Measurements from ENCODE around the gene ARHGAP27.

Gene ARHGAP27

DNA sequence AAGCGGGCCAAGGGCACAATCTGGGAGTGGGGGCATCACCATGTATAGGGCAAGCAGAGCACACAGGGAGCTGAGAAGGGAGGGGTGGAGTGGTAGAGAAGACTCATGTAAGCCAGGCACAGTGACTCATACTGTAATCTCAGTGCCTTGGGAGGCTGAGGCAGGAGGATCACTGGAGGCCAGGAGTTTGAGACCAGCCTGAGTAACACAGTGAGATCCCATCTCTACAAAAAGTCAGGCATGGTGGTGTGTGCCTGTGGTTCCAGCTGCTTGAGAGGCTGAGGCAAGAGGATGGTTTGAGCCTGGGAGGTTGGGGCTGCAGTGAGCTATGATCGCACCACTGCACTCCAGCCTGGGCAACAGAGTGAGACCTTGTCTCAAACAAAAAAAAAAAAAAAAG is 40.8 kb downstream of the ARHGAP27 start:
- in situ Hi-C loops (cut with MboI; ENCODE audit: low pct_unique_long_range_greater_than_20kb, low sequenced_read_pairs, unreplicated experiment) = no loop called here
- DNase-seq (ENCODE audit: low spot score) = no peak
- TF ChIP-seq, protein P1, sequence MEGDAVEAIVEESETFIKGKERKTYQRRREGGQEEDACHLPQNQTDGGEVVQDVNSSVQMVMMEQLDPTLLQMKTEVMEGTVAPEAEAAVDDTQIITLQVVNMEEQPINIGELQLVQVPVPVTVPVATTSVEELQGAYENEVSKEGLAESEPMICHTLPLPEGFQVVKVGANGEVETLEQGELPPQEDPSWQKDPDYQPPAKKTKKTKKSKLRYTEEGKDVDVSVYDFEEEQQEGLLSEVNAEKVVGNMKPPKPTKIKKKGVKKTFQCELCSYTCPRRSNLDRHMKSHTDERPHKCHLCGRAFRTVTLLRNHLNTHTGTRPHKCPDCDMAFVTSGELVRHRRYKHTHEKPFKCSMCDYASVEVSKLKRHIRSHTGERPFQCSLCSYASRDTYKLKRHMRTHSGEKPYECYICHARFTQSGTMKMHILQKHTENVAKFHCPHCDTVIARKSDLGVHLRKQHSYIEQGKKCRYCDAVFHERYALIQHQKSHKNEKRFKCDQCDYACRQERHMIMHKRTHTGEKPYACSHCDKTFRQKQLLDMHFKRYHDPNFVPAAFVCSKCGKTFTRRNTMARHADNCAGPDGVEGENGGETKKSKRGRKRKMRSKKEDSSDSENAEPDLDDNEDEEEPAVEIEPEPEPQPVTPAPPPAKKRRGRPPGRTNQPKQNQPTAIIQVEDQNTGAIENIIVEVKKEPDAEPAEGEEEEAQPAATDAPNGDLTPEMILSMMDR (IDR thresholded peaks at IDR 0.05; ENCODE audit: extremely low read depth, insufficient read depth, missing control alignments) = no peak

DNA sequence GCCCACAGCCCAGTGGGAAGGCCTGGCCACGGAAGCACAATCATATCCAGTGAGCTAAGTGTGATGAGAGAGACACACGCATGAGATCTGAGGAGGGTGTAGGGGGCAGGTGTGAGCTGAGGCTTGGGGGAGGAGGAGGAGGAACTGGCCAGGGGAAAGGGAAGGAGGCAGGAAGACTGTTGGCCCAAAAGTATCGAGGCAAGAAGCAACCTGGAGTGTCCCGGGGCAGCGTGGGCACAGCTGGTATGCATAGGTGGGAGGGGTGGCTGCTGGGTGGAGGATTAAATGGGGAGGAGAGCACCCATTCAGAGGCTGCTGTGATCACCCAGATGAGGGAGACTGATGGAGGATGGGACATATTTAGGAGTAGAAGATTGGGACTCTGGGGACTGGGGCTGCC is 41.4 kb downstream of the ARHGAP27 start:
- TF ChIP-seq, protein P1 (IDR thresholded peaks at IDR 0.05; ENCODE audit: extremely low read depth, insufficient read depth, missing control alignments) = no peak
- in situ Hi-C loops (cut with MboI; ENCODE audit: low pct_unique_long_range_greater_than_20kb, low sequenced_read_pairs, unreplicated experiment) = no loop called here
- DNase-seq (ENCODE audit: low spot score) = no peak

DNA sequence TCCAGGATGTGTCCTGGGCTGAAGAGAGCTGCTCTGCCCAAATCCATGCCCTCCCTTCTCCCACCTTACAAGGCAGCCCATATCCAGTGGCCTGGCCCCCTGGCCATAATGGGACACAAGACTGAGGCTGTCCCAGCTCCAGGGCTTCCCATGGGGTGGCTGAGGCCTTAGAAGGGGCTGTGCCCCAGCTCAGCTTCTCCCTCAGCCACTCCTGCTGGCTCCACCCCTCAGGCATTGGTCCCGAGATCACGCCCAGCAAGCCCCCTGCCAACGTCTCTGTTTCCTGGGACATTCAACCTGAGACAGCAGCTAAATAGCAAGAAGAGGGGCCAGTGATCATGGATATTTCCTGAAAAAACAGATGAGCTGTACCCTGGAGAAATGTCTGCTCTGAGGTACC is 43.3 kb downstream of the ARHGAP27 start:
- in situ Hi-C loops (cut with MboI; ENCODE audit: low pct_unique_long_range_greater_than_20kb, low sequenced_read_pairs, unreplicated experiment) = loop anchor here (5.0 kb wide), 1 partner anchor 112 kb away; no protein-coding TSS in a partner anchor
- TF ChIP-seq, protein P1 (IDR thresholded peaks at IDR 0.05; ENCODE audit: extremely low read depth, insufficient read depth, missing control alignments) = no peak
- DNase-seq (ENCODE audit: low spot score) = no peak

DNA sequence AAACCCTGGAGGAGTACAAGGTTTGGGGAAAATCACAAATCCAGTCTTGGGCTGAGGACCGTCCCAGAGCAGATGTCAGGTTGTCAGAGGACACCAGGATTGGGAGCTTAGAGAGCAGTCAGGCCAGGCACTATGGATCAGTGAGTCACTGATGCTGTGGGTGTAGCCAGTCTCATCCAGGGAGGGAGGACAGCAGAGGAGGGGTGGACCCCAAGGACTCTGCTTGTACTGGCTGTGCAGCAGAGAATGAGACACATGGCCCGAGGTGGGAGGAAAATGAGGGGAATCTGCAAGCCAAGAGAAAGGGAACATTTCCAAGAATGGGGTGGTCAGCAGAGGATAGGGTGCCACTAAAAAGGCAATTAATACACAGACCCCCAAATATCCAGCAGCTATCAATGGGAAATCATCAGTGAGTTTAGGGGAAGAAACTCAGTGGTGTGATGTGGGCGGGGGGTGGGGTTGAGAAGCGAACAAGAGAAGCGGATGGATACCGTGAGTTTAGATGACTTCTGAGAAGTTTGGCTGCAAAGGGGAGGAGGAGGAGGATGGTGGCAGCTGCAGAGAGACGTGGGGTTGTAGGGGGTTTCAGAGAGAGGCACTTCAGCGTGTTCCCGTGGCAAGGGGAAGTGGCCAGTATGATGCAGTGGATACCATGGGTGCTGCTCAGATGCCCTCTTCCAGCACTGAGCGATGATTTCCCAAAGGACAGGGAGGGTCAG is 43.9 kb downstream of the ARHGAP27 start:
- TF ChIP-seq, protein P1 (IDR thresholded peaks at IDR 0.05; ENCODE audit: extremely low read depth, insufficient read depth, missing control alignments) = no peak
- DNase-seq (ENCODE audit: low spot score) = no peak
- in situ Hi-C loops (cut with MboI; ENCODE audit: low pct_unique_long_range_greater_than_20kb, low sequenced_read_pairs, unreplicated experiment) = loop anchor here (5.0 kb wide), 1 partner anchor 111 kb away; no protein-coding TSS in a partner anchor

DNA sequence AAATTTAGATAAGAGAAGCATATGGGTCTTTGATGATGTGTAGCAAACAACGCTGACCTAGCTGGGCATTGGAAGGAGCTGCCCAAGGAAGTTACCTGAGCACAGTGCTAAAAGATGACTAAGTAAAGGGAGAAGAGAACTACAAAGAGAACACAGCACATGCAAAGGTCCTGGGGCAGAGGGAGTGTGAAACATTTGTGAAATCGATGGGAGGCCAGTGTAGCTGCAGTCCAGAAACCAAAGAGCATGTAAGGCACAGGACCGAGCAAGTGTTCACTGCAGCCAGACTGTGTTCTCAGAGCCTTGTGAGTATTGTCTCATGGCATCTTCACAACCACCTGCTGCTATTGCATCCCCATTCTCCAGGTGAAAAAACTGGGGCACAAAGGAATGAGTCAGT is 44.9 kb downstream of the ARHGAP27 start:
- TF ChIP-seq, protein P1 (IDR thresholded peaks at IDR 0.05; ENCODE audit: extremely low read depth, insufficient read depth, missing control alignments) = no peak
- no peak for DNase-seq (ENCODE audit: low spot score)
- in situ Hi-C loops (cut with MboI; ENCODE audit: low pct_unique_long_range_greater_than_20kb, low sequenced_read_pairs, unreplicated experiment) = loop anchor here (5.0 kb wide), 1 partner anchor 110 kb away; no protein-coding TSS in a partner anchor

DNA sequence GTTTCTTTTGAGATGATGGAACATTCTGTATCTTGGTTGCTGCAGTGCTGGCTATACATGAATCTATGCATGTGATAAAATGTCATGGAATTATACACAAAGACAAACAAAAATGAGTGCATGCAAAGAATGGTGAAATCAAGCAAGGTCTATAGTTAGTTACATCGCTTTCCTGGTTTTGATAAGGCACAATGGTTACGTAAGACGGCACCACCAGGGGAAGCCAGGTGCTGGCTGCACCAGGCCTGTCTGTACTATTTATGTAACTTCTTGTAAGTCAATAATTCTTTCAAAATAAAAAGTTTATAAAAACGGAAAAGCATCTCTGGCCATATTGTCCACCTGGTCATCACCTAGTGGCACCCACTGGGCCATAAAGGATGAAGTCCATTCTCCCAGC is 46.5 kb downstream of the ARHGAP27 start:
- TF ChIP-seq, protein P1 (IDR thresholded peaks at IDR 0.05; ENCODE audit: extremely low read depth, insufficient read depth, missing control alignments) = no peak
- in situ Hi-C loops (cut with MboI; ENCODE audit: low pct_unique_long_range_greater_than_20kb, low sequenced_read_pairs, unreplicated experiment) = loop anchor here (5.0 kb wide), 1 partner anchor 109 kb away; no protein-coding TSS in a partner anchor
- no peak for DNase-seq (ENCODE audit: low spot score)
